Measurements from ENCODE around the gene PRRT3. TPM values are rescaled to one million over a fixed set of nuclear protein-coding genes. Genes with fewer than 3 reads are reported as not detected.

Gene PRRT3
- total RNA-seq, 1 experiment from 2014 or later: 9.2 TPM

DNA sequence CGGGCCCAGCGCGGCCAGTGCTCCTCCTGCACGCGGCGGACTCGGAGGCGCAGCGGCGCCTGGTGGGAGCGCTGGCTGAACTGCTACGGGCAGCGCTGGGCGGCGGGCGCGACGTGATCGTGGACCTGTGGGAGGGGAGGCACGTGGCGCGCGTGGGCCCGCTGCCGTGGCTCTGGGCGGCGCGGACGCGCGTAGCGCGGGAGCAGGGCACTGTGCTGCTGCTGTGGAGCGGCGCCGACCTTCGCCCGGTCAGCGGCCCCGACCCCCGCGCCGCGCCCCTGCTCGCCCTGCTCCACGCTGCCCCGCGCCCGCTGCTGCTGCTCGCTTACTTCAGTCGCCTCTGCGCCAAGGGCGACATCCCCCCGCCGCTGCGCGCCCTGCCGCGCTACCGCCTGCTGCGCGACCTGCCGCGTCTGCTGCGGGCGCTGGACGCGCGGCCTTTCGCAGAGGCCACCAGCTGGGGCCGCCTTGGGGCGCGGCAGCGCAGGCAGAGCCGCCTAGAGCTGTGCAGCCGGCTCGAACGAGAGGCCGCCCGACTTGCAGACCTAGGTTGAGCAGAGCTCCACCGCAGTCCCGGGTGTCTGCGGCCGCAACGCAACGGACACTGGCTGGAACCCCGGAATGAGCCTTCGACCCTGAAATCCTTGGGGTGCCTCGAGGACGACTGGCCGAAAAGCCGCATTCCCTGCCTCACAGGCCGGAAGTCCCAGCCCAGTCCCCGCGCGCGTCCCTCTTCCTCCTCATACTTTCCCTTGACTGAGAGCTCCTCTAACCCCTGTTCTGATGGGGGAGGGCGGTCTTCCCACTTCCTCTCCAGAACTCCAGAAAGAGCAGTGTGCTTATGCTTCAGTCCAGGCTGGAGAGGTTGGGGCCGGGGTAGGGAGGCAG is 36.7 kb downstream of the PRRT3 start (continued):
- TF ChIP-seq ARID4B (CRISPR knock-in tag; IDR thresholded peaks at IDR 0.05; ENCODE audit: borderline replicate concordance) (no peak; the same call in none of the 2 replicates), GRHL2 (CRISPR knock-in tag; IDR thresholded peaks at IDR 0.05; ENCODE audit: insufficient replicate concordance, severe bottlenecking) (no peak), HMGA2 (CRISPR knock-in tag; IDR thresholded peaks at IDR 0.05) (no peak), CREB1 (CRISPR knock-in tag; IDR thresholded peaks at IDR 0.05) (0 out of 2 replicates have a peak, but pooled peaks have one; percentile 60), ZNF425 (CRISPR knock-in tag; conservative IDR thresholded peaks at IDR 0.05) (no peak), IRF1 (CRISPR knock-in tag; IDR thresholded peaks at IDR 0.05) (peak; percentile 90), ERG (CRISPR knock-in tag; IDR thresholded peaks at IDR 0.05) (no peak), FOXJ3 (CRISPR knock-in tag; IDR thresholded peaks at IDR 0.05; ENCODE audit: borderline replicate concordance) (no peak), SOX15 (CRISPR knock-in tag; IDR thresholded peaks at IDR 0.05) (no peak), CREM (CRISPR knock-in tag; IDR thresholded peaks at IDR 0.05) (peak; percentile 28; the same call in 1 of the 2 replicates), FOXK1 (CRISPR knock-in tag; IDR thresholded peaks at IDR 0.05) (peak; percentile 91), NR3C1 (CRISPR knock-in tag; conservative IDR thresholded peaks at IDR 0.05; ENCODE audit: low read depth) (no peak), GTF2I (CRISPR knock-in tag; conservative IDR thresholded peaks at IDR 0.05) (no peak), ZNF317 (CRISPR knock-in tag; IDR thresholded peaks at IDR 0.05; ENCODE audit: borderline replicate concordance, low read depth) (no peak), RELA (CRISPR knock-in tag; IDR thresholded peaks at IDR 0.05; ENCODE audit: borderline replicate concordance) (no peak; the same call in 1 of the 2 replicates), SMAD4 (CRISPR knock-in tag; IDR thresholded peaks at IDR 0.05) (no peak), ZNF138 (CRISPR knock-in tag; conservative IDR thresholded peaks at IDR 0.05) (no peak; the same call in 1 of the 2 replicates), ZNF232 (CRISPR knock-in tag; IDR thresholded peaks at IDR 0.05) (0 out of 2 replicates have a peak, but pooled peaks have one; percentile 73), TP53 (CRISPR knock-in tag; IDR thresholded peaks at IDR 0.05) (no peak; the same call in 1 of the 2 replicates), JUN (CRISPR knock-in tag; IDR thresholded peaks at IDR 0.05) (peak; percentile 90)
- TF ChIP-seq, protein P1, sequence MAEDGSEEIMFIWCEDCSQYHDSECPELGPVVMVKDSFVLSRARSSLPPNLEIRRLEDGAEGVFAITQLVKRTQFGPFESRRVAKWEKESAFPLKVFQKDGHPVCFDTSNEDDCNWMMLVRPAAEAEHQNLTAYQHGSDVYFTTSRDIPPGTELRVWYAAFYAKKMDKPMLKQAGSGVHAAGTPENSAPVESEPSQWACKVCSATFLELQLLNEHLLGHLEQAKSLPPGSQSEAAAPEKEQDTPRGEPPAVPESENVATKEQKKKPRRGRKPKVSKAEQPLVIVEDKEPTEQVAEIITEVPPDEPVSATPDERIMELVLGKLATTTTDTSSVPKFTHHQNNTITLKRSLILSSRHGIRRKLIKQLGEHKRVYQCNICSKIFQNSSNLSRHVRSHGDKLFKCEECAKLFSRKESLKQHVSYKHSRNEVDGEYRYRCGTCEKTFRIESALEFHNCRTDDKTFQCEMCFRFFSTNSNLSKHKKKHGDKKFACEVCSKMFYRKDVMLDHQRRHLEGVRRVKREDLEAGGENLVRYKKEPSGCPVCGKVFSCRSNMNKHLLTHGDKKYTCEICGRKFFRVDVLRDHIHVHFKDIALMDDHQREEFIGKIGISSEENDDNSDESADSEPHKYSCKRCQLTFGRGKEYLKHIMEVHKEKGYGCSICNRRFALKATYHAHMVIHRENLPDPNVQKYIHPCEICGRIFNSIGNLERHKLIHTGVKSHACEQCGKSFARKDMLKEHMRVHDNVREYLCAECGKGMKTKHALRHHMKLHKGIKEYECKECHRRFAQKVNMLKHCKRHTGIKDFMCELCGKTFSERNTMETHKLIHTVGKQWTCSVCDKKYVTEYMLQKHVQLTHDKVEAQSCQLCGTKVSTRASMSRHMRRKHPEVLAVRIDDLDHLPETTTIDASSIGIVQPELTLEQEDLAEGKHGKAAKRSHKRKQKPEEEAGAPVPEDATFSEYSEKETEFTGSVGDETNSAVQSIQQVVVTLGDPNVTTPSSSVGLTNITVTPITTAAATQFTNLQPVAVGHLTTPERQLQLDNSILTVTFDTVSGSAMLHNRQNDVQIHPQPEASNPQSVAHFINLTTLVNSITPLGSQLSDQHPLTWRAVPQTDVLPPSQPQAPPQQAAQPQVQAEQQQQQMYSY (CRISPR knock-in tag; IDR thresholded peaks at IDR 0.05): peak; percentile 31
- TF ChIP-seq, protein P2, sequence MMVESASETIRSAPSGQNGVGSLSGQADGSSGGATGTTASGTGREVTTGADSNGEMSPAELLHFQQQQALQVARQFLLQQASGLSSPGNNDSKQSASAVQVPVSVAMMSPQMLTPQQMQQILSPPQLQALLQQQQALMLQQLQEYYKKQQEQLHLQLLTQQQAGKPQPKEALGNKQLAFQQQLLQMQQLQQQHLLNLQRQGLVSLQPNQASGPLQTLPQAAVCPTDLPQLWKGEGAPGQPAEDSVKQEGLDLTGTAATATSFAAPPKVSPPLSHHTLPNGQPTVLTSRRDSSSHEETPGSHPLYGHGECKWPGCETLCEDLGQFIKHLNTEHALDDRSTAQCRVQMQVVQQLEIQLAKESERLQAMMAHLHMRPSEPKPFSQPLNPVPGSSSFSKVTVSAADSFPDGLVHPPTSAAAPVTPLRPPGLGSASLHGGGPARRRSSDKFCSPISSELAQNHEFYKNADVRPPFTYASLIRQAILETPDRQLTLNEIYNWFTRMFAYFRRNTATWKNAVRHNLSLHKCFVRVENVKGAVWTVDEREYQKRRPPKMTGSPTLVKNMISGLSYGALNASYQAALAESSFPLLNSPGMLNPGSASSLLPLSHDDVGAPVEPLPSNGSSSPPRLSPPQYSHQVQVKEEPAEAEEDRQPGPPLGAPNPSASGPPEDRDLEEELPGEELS (CRISPR knock-in tag; IDR thresholded peaks at IDR 0.05): peak; percentile 97
- TF ChIP-seq, protein P3, sequence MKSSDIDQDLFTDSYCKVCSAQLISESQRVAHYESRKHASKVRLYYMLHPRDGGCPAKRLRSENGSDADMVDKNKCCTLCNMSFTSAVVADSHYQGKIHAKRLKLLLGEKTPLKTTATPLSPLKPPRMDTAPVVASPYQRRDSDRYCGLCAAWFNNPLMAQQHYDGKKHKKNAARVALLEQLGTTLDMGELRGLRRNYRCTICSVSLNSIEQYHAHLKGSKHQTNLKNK (CRISPR knock-in tag; IDR thresholded peaks at IDR 0.05): no peak

Measured in WTC11 (cell line).